GM21390 (cell line): Measurements from ENCODE around the gene PRRC2B.
A peak's percentile ranks its signal among the peaks of the same experiment; 100 is the strongest.
"Not testable (repeated sequence)": the region's sequence is repeated elsewhere in the genome, so short reads cannot be mapped to it uniquely, and the experiment has no call there.

Experiments used
- ATAC-seq: cut with Tn5 transposase; IDR thresholded peaks from one replicate; pipeline ENCODE4 v1.9.1; 2021; ENCODE audit not compliant: unreplicated experiment

The PRRC2B gene

DNA sequence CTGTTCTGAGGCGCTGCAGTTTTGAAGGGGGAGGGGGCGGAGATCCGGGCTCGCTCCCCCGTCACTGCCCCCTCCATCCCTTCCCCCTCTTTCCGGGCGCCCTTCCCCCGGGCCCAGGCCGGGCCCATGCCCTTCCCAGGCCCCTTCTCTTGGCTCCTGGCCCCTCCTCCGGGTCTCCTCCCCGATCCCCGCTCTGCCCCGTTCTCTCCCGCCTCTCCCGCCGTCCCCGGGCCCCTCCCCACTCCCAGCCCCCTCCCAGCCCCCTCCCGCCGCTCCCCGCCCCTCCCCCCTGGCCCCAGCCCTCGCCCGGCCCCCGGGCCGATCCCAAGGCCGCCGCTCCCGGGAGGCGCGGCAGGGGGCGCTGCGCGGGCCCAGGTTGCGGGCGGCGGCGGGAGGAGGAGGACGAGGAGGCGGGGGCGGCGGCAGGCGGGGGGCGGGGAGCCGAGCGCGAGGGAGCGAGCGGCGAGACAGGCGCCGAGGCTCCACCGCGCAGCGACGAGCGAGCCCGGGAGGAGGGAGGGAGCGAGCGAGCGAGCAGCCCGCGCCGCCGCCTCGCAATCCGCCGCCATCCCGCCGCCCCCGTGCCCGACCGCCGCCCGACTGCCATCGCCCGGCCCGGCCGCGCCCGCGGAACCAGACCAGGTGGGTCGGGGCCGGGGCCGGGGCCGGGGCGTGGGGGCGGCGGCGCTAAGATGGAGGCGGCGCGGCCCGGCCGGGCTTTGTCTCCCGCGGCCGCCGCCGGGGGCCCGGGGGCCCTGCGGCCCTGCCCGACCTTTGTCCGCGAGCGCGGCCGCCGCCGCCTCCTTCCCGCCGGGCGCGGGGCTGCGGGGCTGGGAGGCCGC is at the start of gene PRRC2B:
PRRC2B (plus strand) TSS at position 465 of the 842 bp plus-strand sequence. CDS start 36,059 bp downstream, outside the sequence.
- ATAC-seq = peak; percentile 44

DNA sequence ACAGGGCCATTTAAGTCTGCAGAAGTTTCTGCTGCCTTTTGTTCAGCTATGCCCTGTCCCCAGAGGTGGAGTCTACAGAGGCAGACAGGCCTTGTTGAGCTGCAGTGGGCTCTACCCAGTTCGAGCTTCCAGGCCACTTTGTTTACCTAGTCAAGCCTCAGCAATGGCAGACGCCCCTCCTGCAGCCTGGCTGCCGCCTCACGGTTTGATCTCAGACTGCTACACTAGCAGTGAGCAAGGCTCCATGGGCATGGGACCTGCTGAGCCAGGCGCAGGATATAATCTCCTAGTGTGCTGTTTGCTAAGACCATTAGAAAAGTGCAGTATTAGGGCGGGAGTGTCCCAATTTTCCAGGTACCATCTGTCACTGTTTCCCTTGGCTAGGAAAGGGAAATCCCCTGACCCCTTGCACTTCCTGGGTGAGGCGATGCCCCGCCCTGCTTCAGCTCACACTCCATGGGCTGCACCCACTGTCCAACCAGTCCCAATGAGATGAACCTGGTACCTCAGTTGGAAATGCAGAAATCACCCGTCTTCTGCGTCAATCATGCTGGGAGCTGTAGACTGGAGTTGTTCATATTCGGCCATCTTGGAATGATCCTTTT is 48.9 kb upstream of the PRRC2B start:
- not testable (repeated sequence) for ATAC-seq

GRCh38 chr9:131346559-131346958 is 47.3 kb upstream of the PRRC2B start:
- no peak for ATAC-seq

- no peak for ATAC-seq
These were observed 46.4 kb upstream of the PRRC2B start for GRCh38 chr9:131347376-131348020.

GRCh38 chr9:131348631-131349521 is 45.0 kb upstream of the PRRC2B start:
- ATAC-seq = no peak

DNA sequence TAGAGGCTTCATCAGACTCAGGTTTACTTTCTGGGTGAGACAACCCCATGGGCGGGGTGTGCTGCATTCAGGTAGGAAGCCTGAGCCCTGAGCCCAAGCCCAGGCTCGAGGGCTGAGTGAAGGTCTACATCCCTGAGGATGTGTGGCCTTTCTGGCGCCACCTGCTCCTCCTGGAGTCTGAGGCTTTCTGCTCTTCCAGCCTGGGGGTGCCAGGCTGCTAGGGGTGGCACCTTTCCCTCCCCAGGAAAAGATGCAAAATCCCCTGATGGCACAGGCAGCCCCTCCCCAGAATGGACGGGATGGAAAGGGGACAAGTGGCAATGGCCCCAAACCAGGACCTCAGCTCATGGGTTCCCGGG is 44.4 kb upstream of the PRRC2B start:
- no peak for ATAC-seq

GRCh38 chr9:131349881-131350563 is 43.9 kb upstream of the PRRC2B start:
- ATAC-seq = no peak

DNA sequence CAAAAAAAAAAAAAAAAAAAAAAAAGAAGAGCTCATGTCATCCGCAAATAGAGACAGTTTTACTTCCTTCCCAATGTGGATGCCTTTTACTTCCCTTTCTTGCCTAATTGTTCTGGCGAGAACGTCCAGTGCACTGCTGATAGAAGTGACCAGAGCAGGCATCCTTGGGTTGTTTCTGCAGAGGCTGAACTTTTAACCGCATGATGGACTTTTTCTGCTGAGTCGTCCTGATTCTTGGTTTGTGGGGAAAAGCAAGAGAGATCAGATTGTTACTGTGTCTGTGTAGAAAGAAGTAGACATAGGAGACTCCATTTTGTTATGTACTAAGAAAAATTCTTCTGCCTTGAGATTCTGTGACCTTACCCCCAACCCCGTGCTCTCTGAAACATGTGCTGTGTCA is 37.4 kb upstream of the PRRC2B start:
- not testable (repeated sequence) for ATAC-seq

DNA sequence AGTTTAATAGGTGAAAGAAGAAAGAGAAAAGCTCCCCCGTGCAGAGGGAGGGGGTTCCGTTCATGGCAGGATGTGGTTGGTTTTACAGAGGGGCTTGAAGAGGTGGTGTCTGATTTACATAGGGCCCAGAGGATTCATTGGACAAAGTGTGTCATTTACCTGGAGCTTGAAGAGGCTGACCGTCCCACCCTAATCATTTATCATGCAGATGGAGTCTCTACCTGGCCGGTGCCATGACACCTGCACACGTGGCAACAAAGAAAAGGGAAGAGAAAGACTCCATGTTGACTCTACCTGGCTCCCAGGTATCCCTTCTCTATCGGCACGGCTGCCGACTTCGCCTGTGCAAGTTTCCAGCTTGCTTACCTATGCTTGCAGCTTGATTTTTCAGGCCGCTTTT is 35.3 kb upstream of the PRRC2B start:
- ATAC-seq = no peak

DNA sequence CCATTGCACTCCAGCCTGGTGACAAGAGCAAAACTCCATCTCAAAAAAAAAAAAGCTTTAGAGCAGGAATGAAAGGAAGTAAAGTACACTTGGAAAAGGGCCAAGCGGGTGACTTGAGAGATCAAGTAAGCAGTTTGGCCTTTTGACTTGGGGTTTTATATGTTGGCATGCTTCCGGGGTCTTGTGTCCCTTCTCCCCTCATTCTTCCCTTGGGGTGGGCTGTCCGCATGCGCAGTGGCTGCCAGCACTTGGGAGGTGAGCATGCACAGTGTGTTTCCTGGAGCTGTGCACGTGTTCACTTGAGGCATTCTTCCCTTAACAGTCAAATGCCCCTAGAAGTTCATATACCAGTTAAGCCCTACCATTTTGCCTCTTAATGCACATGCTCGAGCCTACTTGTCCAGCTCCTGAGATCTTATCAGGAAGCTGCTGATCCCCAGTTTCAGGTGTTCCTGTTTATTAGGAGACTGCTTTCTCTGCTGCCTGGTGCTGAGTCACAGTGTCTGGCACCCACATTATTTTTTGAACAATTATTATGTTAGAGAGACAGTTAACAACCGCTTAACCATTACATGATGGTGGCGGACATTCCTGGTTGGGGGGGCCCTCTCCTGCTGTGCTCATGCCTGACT is 32.6 kb upstream of the PRRC2B start:
- no peak for ATAC-seq

DNA sequence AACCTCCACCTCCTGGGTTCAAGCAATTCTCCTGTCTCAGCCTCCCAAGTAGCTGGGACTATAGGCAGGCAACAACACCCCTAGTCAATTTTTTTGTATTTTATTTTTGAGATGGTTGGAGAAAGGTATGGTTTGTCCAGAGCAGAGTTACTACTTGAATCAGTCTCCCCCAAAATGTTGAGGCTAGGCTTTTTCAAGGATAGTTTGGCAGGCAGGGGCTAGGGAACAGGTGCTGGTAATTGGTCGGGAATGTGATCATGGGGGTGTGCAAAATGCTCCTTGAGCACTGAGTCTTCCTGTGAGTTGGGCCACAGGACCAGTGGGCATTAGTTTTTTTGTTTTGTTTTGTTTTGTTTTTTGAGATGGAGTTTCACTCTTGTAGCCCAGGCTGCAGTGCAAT is 28.3 kb upstream of the PRRC2B start:
- no peak for ATAC-seq

DNA sequence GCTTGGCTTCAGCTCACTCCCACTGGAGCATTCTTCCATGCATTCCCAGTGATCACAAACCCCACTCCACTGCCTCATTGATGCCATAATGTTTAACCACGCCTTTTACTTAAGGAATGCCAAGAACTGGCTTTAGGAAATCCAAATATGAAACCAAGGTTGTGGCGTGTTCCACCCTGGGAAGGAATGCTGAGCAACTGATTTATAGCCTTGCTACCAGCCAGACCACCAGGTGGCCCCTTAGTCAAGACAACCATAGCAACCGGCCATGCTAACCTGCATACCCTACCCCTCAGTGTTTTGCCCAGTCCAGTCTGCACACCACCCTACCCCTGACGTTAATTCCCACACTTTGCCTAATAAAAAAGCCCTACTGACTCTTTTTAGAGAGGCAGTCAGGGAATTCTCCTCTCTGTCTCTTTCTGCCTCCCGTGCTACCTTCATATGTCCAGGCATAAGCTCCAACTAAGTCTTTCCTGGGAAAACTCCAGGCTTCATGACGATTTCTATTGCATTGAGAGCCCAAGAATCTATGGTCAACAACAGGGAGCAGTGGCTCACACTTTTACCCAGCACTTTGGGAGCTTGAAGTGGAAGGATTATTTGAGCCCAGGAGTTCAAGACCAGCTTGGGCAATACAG is 27.0 kb upstream of the PRRC2B start:
- ATAC-seq = no peak

- no peak for ATAC-seq
These were observed 26.4 kb upstream of the PRRC2B start for GRCh38 chr9:131367450-131367849.

- no peak for ATAC-seq
These were observed 23.2 kb upstream of the PRRC2B start for GRCh38 chr9:131370638-131371037.

- ATAC-seq = not testable (repeated sequence)
These were observed 21.3 kb upstream of the PRRC2B start for GRCh38 chr9:131372599-131372973.

GRCh38 chr9:131374638-131375037 is 19.2 kb upstream of the PRRC2B start:
- not testable (repeated sequence) for ATAC-seq

DNA sequence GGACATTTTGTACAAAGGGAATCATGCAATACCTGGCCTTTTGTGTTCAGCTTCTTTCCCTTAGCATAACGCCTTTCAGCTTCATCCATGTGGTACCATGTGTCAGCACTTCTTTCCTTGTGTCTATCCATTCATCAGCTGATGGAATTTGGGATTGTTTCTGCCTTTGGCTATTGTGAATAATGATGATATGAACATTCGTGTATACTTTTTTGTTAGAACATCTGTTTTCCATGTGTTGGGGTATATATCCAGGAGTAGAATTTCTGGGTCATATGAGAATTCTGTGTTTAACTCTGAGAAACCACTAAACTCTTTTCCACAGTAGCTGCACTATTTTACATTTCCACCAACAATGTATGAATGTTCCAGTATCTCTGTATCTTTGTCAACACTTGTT is 14.8 kb upstream of the PRRC2B start:
- no peak for ATAC-seq

DNA sequence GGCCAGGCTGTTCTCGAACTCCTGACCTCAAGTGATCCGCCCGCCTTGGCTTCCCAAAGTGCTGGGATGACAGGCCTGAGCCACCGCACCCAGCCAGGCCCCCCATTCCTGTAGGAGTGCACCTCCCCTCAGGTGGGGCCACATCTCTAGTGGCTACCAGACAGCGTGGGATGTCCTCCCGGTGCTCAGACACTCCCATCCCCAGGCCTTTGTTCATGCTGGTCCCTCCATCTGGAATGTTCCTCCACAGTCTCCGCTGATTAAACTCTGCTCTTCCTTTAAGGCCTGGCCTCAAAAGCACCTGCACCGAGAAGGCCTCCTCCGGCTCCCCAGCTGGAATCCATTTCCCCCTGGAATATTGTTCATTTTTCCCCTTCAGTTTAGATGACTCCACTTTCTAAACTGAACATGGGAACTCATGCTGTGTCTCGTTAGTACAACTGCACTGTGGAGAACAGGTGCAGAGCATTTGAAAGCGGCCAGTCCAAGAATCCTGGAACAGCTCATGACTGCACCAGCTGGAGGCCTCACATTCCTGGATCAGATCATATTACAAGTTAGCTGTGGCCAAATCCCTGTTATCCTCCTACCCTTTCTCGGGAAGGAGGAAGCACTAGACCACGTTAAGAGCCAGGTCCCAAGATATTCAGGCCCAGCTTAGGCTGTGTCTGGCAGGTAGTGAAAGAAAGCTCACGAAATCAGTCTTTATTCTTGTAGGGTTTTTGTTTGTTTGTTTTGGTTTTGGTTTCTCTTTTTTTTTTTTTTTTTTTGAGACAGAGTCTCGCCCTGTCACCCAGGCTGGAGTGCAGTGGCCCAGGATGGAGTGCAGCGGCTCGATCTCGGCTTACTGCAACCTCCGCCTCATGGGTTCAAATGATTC is 10.8 kb upstream of the PRRC2B start:
- no peak for ATAC-seq

DNA sequence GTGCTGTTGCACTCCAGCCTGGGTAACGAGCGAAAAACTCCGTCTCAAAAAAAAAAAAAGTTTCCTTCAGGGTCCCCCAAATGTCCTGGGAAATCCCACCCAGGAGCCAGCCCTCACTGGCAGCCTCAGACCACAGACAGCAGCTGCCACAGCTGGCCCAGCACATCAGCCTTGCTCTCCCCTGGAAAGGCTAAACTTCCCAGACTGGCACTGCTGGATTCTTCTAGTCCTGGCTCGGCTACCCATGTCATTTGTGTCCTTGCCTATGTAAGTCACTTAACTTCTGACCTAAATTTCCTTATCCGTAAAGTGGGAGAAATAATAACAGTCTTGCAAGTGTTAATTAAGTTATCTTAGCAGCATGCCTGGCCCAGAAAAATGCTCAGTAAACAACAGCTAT is 8.6 kb upstream of the PRRC2B start:
- no peak for ATAC-seq
